ENCODE measurements around the gene RPS6KA1. TPM values are rescaled to one million over a fixed set of nuclear protein-coding genes. Genes with fewer than 3 reads are reported as not detected.

RPS6KA1 gene
- total RNA-seq, 4 donors from 2014 or later, result 153 to 202 (median 174) TPM

GRCh38 chr1:26548841-26549240 is 19.3 kb downstream of the RPS6KA1 start:
- intact Hi-C loops (cut with DNase I; ENCODE audit: low total_unique reads), result no loop called here
- H3K27me3 ChIP-seq, result no peaks in the 10 kb centered on the region
- TF ChIP-seq CTCF (IDR thresholded peaks at IDR 0.05) (no peak), EP300 (IDR thresholded peaks at IDR 0.05; ENCODE audit: low read depth) (no peak), POLR2A (IDR thresholded peaks at IDR 0.05) (no peak), POLR2AphosphoS5 (IDR thresholded peaks at IDR 0.05) (no peak)
- peaks cover 0 to 11% (median 0%) of the 10 kb centered on the region in 4 donors for H3K4me1 ChIP-seq
- no peak overlapping the region for H3K4me3 ChIP-seq
- peaks cover 0 to 15% (median 4%) of the 10 kb centered on the region in 4 donors for H3K36me3 ChIP-seq
- in situ Hi-C loops (cut with MboI; ENCODE audit: low pct_ligation_motif_present in 1 of 4, low pct_unique_long_range_greater_than_20kb in 1 of 4, low sequenced_read_pairs in 3 of 4), result no loop called here
- H3K9me3 ChIP-seq, result no peaks in the 10 kb centered on the region
- no peak overlapping the region for H3K27ac ChIP-seq
- DNase-seq, result no peak
- WGBS, 2 donors (ENCODE audit: low coverage in 1 of 2), result 85 to 89% methylated on average over 2 to 3 of the region's 3 CpGs

GRCh38 chr1:26550946-26551345 is 21.4 kb downstream of the RPS6KA1 start:
- DNase-seq, result no peak
- no peak for TF ChIP-seq POLR2A (IDR thresholded peaks at IDR 0.05)
- no peak for TF ChIP-seq POLR2AphosphoS5 (IDR thresholded peaks at IDR 0.05)
- no peak for TF ChIP-seq EP300 (IDR thresholded peaks at IDR 0.05; ENCODE audit: low read depth)
- TF ChIP-seq CTCF (IDR thresholded peaks at IDR 0.05), result no peak
- Histone ChIP-seq H3K36me3 (peaks cover 0 to 17% (median 8%) of the 10 kb centered on the region in 4 donors), H3K27me3 (no peaks in the 10 kb centered on the region), H3K27ac (no peak overlapping the region), H3K9me3 (no peaks in the 10 kb centered on the region), H3K4me1 (peaks cover 0 to 11% (median 0%) of the 10 kb centered on the region in 4 donors), H3K4me3 (no peak overlapping the region)
- intact Hi-C loops (cut with DNase I; ENCODE audit: low total_unique reads), result no loop called here
- in situ Hi-C loops (cut with MboI; ENCODE audit: low pct_ligation_motif_present in 1 of 4, low pct_unique_long_range_greater_than_20kb in 1 of 4, low sequenced_read_pairs in 3 of 4), result no loop called here
- WGBS, 2 donors (ENCODE audit: low coverage in 1 of 2), result 98% methylated on average over 3 of the region's 3 CpGs; no CpG with 5 or more reads in 1 of the 2 donors

- Histone ChIP-seq H3K9me3 (no peaks in the 10 kb centered on the region), H3K4me3 (no peak overlapping the region), H3K36me3 (peaks cover 0 to 22% (median 9%) of the 10 kb centered on the region in 4 donors), H3K27ac (no peak overlapping the region), H3K4me1 (no peaks in the 10 kb centered on the region), H3K27me3 (no peaks in the 10 kb centered on the region)
- DNase-seq, result no peak
- TF ChIP-seq POLR2AphosphoS5 (IDR thresholded peaks at IDR 0.05), result no peak
- TF ChIP-seq CTCF (IDR thresholded peaks at IDR 0.05), result no peak
- no peak for TF ChIP-seq EP300 (IDR thresholded peaks at IDR 0.05; ENCODE audit: low read depth)
- TF ChIP-seq POLR2A (IDR thresholded peaks at IDR 0.05), result no peak
- in situ Hi-C loops (cut with MboI; ENCODE audit: low pct_ligation_motif_present in 1 of 4, low pct_unique_long_range_greater_than_20kb in 1 of 4, low sequenced_read_pairs in 3 of 4), result no loop called here
- intact Hi-C loops (cut with DNase I; ENCODE audit: low total_unique reads), result no loop called here
- WGBS, 2 donors (ENCODE audit: low coverage in 1 of 2), result 78 to 80% methylated on average over 5 to 6 of the region's 6 CpGs
Measured at GRCh38 chr1:26552720-26553119, 23.2 kb downstream of the RPS6KA1 start.

GRCh38 chr1:26553942-26554682 is 24.6 kb downstream of the RPS6KA1 start:
- no peaks in the 10 kb centered on the region for H3K4me1 ChIP-seq
- H3K27ac ChIP-seq, result no peak overlapping the region
- in situ Hi-C loops (cut with MboI; ENCODE audit: low pct_ligation_motif_present in 1 of 4, low pct_unique_long_range_greater_than_20kb in 1 of 4, low sequenced_read_pairs in 3 of 4) (no loop called here), intact Hi-C loops (cut with DNase I; ENCODE audit: low total_unique reads) (no loop called here)
- peaks cover 0 to 26% (median 9%) of the 10 kb centered on the region in 4 donors for H3K36me3 ChIP-seq
- DNase-seq, result no peak
- no peaks in the 10 kb centered on the region for H3K9me3 ChIP-seq
- H3K4me3 ChIP-seq, result no peak overlapping the region
- no peaks in the 10 kb centered on the region for H3K27me3 ChIP-seq
- no peak for TF ChIP-seq POLR2AphosphoS5 (IDR thresholded peaks at IDR 0.05)
- WGBS, 2 donors (ENCODE audit: low coverage in 1 of 2), result 82% methylated on average over 14 of the region's 14 CpGs; no CpG with 5 or more reads in 1 of the 2 donors
